Measurements from ENCODE around the gene DCP2.
"Not testable (repeated sequence)": the region's sequence is repeated elsewhere in the genome, so short reads cannot be mapped to it uniquely, and the experiment has no call there.

Gene DCP2

DNA sequence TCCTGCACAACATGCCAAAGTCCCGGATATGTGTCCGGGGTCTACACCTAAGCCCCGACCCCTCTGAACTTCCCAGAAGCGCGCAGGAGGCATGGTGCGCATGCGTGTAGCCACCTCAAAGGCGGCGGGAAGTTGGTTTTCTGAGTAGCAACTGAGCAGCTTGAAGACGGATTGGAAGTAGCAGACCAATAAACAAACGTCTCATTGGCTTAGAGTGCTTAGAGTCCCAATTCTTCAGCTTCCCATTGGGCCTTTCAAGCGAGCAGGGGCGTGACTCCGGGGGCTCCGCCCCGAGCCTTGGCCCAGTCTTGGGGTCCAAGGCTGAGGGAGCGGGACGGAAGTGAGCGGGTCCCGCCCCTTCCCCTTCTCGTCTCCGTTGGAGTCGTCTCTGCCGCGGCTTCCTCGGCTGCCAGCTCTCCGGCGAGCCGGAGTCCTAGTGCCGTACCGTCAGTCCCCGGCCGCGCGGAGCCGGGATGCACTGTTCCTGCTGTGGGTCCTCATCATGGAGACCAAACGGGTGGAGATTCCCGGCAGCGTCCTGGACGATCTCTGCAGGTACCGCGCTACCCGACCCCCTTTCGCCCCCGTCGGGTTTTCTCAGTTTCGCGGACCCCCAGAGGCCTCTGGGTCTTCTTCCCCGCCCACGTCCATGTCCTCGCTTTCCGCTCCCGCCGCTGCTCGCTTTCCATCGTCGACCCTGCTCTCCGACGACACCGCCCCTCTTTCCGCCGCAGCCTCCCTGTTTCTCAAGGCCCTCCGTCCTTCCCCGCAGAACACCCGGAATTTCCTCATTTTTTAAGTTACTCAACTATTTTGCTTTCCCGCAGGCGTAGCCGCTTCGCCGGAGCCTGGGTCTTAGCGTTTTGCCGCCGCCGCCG is at the start of gene DCP2:
Gene DCP2 (plus strand): TSS at position 367 of the 878 bp plus-strand sequence. CDS start 136 bp downstream, at position 503.
- peak; percentile 98 for DNase-seq (ENCODE audit: low spot score)

GRCh38 chr5:112929336-112930081 is 47.1 kb upstream of the DCP2 start:
- no peak for DNase-seq (ENCODE audit: low spot score)

DNA sequence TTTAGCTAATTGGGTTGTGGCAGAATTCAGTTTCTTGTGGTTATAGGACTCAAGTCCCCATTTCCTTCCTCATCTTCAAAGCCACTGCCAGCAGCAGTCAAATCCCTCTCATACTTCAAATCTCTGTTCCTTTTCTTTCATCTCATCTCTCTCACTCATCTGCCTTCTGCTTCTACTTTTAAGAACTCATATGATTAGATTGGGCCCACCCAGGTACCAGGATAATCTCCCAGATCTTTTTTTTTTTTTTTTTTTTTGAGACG is 46.6 kb upstream of the DCP2 start:
- no peak for DNase-seq (ENCODE audit: low spot score)

DNA sequence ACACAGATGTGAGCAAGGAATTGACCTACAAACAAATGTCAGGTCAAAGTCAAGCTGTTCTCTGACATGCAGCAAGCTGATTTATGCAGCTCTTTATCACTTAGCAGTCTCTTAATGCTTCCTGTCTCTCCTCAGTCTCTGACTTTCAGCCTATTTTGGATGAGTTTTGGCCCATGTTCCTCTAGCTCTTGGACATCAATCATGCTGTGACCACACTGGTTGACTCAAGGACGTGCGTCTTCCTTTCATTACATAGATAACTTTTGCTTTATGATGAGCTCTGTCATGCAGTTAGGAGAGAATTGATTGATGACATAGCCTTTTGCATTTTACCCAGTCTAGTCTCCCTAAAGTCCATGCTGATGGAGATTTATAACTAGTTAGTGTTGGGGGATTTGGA is 45.1 kb upstream of the DCP2 start:
- DNase-seq (ENCODE audit: low spot score): no peak

DNA sequence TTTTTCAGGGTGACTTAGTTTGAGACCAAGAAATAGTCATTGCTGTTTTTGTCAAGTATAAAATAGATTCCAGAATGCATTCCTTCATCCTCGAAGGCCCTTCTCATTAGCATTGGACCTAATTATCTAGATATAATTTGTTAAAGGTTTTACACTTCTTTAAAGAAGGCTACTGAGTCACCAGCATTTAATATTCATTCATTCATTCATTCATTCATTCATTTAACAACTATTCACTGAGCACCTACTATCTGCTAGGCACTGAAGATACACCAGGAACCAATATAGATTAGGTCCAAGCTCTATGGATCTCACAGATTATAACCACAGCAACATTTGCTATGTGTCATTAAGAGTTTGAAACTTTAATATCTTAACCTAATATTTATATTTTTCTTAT is 43.5 kb upstream of the DCP2 start:
- DNase-seq (ENCODE audit: low spot score): no peak

- DNase-seq (ENCODE audit: low spot score): peak; percentile 49
These were observed 42.8 kb upstream of the DCP2 start for GRCh38 chr5:112933651-112934365.

DNA sequence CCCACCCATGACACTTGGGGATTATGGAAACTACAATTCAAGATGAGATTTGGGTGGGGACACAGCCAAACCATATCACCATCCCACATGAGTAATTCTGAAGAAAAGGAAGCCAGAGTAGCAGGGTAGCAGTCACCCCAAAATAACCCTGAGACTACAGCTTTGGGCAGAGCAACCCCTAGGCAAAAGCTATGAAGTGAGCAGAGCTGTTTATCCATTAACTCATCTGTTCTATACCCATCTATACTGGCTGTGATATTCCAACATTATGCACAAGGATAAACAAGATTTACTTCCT is 42.3 kb upstream of the DCP2 start:
- no peak for DNase-seq (ENCODE audit: low spot score)

DNA sequence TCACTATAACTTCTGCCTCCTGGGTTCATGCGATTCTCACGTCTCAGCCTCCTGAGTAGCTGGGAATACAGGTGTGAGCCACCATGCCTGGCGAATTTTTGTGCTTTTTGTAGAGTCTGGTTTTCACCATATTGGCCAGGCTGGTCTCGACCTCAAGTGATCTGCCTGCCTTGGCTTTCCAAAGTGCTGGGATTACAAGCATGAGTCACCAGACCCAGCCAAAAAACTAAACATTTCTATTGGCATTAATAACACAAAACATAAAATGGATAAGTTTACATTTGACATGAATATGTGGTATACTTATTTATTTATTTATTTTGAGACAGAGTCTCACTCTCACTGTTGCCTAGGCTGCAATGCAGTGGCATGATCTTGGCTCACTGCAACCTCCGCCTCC is 40.9 kb upstream of the DCP2 start:
- no peak for DNase-seq (ENCODE audit: low spot score)

DNA sequence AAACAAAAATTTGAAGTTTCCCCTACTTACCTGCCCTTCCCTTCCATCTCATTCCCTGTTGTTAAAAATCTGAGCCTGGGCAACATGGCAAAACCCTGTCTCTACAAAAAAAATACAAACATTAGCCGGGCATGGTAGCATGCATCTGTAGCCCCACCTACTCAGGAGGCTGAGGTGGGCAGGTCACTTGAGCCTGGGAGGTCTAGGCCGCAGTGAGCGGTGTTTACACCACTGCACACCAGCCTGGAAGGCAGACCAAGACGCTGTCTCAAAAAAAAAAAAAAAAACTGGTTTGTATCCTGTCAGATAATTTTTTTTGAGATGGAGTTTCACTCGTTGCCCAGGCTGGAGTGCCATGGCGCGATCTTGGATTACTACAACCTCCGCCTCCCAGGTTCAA is 38.3 kb upstream of the DCP2 start:
- DNase-seq (ENCODE audit: low spot score): no peak

DNA sequence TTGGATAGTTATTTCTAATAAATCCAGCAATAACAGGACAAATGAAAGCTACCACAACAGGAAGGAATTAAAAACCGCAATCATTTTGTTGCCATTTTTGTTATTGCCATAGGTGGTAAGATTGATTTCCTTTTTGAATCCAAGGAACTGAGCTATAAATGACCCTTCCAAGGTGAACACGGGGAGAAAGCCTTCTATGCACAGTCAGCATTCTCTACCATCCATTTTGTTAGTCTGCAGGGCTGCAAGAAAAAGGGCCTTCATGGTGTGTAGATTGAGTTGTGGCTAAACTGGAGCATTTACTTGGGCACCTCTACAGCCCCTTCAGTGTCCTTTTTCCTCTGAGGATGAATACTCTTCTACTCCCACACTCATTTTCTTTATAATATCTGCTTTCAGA is 35.9 kb upstream of the DCP2 start:
- DNase-seq (ENCODE audit: low spot score): no peak

GRCh38 chr5:112948458-112948857 is 28.1 kb upstream of the DCP2 start:
- DNase-seq (ENCODE audit: low spot score): no peak

DNA sequence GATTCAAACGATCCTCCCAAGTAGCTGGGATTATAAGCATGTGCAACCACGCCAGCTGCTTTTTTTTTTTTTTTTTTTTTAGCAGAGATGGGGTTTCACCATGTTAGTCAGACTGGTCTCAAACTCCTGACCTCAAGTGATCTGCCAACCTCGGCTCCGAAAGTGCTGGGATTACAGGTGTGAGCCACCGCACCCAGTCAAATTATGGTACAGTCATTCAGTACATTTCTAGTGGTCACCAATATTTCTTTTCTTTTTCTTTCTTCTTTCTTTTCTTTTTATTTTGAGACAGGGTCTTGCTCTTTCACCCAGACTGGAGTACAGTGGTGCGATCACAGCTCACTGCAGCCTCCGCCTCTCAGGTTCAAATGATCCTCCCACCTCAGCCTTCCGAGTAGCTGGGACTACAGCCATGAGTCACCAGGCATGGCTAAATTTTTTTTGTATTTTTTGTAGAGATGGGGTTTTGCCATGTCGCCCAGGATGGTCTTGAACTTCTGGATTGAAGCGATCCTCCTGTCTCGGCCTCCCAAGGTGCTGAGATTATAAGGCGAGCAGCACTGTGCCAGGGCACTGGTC is 25.4 kb upstream of the DCP2 start:
- DNase-seq (ENCODE audit: low spot score): no peak

- no peak for DNase-seq (ENCODE audit: low spot score)
These were observed 20.0 kb upstream of the DCP2 start for GRCh38 chr5:112956606-112957005.

GRCh38 chr5:112957036-112957808 is 19.4 kb upstream of the DCP2 start:
- no peak for DNase-seq (ENCODE audit: low spot score)

DNA sequence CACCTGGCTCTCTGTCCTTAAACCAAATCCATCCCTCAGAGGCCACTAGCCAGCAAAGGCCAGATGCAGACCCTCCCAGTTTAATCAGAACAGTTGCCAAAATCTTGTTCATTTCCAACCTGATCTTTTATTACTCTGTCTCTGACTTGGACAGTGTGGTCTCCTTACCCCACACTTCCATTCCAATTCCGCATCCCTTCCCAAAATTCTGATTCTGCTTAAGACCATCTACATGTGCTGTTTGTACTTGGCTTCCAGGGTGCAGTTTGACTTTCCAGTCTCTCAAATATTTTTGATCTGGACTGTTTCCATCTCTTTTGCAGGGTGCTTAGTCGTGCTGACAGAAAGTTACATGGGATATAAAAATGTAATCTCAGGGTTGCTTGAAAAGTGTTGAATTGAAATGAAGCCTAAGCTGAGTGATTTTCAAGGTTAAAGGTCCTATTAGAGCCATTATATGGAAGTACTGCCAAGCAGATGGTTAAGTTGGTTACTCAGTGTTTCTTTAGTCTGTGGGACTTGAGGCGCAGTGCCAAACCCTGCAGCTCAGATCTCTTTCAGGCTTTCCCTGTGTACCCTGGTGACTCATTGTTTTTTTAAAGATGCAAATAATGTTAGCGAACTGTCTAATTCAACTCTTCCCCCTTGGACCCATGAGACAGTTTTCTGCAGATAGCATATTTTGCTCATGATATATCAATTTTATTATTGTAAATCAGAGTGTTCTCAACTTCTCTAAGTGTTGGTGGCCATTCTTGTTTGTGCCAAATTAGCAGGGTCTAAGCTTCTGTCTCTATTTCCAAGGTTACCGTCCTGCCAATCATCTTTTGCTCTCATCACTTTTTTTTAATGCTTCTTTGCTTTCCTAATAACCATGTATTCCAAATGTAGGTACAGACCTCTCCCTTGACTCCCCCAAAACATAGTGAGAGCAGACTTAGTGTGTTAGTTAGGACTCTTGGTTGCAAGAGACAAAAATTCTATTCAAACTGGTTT is 18.2 kb upstream of the DCP2 start:
- peak; percentile 71 for DNase-seq (ENCODE audit: low spot score)

DNA sequence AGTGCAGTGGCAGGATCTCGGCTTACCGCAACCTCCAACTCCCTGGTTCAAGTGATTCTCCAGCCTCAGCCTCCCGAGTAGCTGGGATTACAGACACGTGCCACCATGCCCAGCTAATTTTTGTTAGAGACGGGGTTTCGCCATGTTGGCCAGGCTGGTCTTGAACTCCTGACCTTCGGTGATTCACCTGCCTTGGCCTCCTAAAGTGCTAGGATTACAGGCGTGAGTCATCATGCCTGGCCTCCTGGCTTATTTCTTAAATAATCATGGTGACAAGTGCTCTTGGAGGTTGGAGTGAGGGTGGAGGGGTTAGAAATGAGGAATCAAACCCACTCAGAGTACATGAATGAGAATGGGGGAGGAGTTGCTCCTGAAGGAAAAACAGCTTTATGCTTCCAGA is 16.7 kb upstream of the DCP2 start:
- DNase-seq (ENCODE audit: low spot score): not testable (repeated sequence)

- no peak for DNase-seq (ENCODE audit: low spot score)
These were observed 16.3 kb upstream of the DCP2 start for GRCh38 chr5:112960315-112960714.

DNA sequence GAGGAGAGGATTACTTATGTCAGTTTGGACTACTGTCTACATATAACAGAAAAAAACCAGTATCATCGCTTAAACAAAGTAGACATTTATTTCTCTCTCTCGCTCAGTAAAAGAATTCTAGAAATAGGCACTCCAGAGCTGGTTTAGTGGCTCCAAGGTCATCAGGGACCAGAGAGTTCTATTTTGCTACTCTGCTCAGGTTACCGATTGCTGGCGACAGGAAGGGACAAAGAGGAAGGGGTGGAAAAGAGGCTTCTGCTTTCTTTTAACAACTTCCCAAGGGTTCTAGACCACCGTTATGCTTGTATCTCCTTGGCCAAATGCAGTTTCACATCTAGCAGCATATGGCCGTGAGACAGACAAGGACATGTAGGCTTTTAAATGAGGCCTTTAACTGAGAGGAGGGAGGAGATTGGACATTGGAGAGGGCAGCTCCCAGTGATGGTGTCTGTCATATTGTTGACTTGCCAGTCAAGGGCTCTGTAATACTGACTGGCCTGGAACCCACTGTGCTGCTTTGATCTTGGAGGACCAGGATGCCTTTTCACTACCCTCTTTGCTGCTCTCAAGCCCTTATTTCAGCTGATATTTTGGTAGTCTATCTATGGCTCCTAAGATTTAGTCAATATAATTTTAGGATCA is 15.6 kb upstream of the DCP2 start:
- no peak for DNase-seq (ENCODE audit: low spot score)

- DNase-seq (ENCODE audit: low spot score): not testable (repeated sequence)
These were observed 13.2 kb upstream of the DCP2 start for GRCh38 chr5:112963374-112963733.

- no peak for DNase-seq (ENCODE audit: low spot score)
These were observed 10.8 kb upstream of the DCP2 start for GRCh38 chr5:112965733-112966306.

All from GM03348 (cell line).